Ishikawa (cell line): ENCODE data around the gene AP3S1.

Experiments
- CEBPB ChIP-seq: IDR thresholded peaks from 2 replicates; pipeline ENCODE4 v1.6.1; 2012
- CREB1 ChIP-seq: IDR thresholded peaks from 2 replicates; pipeline ENCODE4 v1.6.1; 2012; ENCODE audit warnings: low read depth
- EGR1 ChIP-seq: IDR thresholded peaks from 2 replicates; pipeline ENCODE4 v1.6.1; 2012
- EP300 ChIP-seq: IDR thresholded peaks from 2 replicates; pipeline ENCODE4 v1.6.1; 2012; ENCODE audit warnings: borderline replicate concordance
- FOXM1 ChIP-seq: IDR thresholded peaks from 2 replicates; pipeline ENCODE4 v1.6.1; 2012; ENCODE audit warnings: low read depth, borderline replicate concordance
- MAX ChIP-seq: IDR thresholded peaks from 2 replicates; pipeline ENCODE4 v1.6.1; 2012
- NFIC ChIP-seq: IDR thresholded peaks from 2 replicates; pipeline ENCODE4 v1.6.1; 2012
- RAD21 ChIP-seq: IDR thresholded peaks from 2 replicates; pipeline ENCODE4 v1.6.1; 2012; ENCODE audit warnings: low read depth
- REST ChIP-seq: IDR thresholded peaks from 2 replicates; pipeline ENCODE4 v1.6.1; 2012; ENCODE audit warnings: low read depth, mild to moderate bottlenecking
- TAF1 ChIP-seq: IDR thresholded peaks from 2 replicates; pipeline ENCODE4 v1.6.1; 2012; ENCODE audit warnings: low read depth, mild to moderate bottlenecking
- TCF12 ChIP-seq: IDR thresholded peaks from 2 replicates; pipeline ENCODE4 v1.6.1; 2012; ENCODE audit warnings: low read depth
- TEAD4 ChIP-seq: IDR thresholded peaks from 2 replicates; pipeline ENCODE4 v1.6.1; 2012
- USF1 ChIP-seq: IDR thresholded peaks from 2 replicates; pipeline ENCODE4 v1.6.1; 2012
- YY1 ChIP-seq: IDR thresholded peaks from 2 replicates; pipeline ENCODE4 v1.6.1; 2012; ENCODE audit warnings: low read depth
- ZBTB7A ChIP-seq: IDR thresholded peaks from 2 replicates; pipeline ENCODE4 v1.6.1; 2012; ENCODE audit warnings: low read depth

Gene AP3S1

GRCh38 chr5:115841382-115842088, at the start of gene AP3S1, which contains the start of gene ATG12:
TSS of gene AP3S1 (plus strand) at chr5:115841935. CDS start at chr5:115842038, 103 bp downstream.
TSS of gene ATG12 (minus strand) at chr5:115841565. CDS start at chr5:115841552, 13 bp downstream.
- peak; percentile 92 for TF ChIP-seq MAX
- TF ChIP-seq TCF12: no peak
- peak; percentile 87 for TF ChIP-seq EGR1
- TF ChIP-seq NFIC: no peak
- TF ChIP-seq CREB1: peak; percentile 27; the same call in 1 of the 2 replicates
- peak; percentile 99 for TF ChIP-seq TAF1
- TF ChIP-seq EP300: no peak
- TF ChIP-seq FOXM1: no peak
- TF ChIP-seq USF1: peak; percentile 50
- TF ChIP-seq TEAD4: peak; percentile 16; the same call in 1 of the 2 replicates
- no peak for TF ChIP-seq RAD21
- no peak; the same call in 1 of the 2 replicates for TF ChIP-seq CEBPB
- peak; percentile 96 for TF ChIP-seq YY1

- TF ChIP-seq EP300: no peak
- no peak for TF ChIP-seq CREB1
- TF ChIP-seq TAF1: no peak
- TF ChIP-seq MAX: no peak
- TF ChIP-seq CEBPB: no peak
- no peak for TF ChIP-seq USF1
- TF ChIP-seq YY1: no peak
- TF ChIP-seq FOXM1: no peak
- TF ChIP-seq REST: no peak
- no peak for TF ChIP-seq TCF12
- TF ChIP-seq NFIC: no peak
- no peak for TF ChIP-seq TEAD4
- TF ChIP-seq RAD21: no peak
- TF ChIP-seq EGR1: no peak
- TF ChIP-seq ZBTB7A: no peak
These were observed 46.0 kb upstream of the AP3S1 start for GRCh38 chr5:115795700-115796099.

GRCh38 chr5:115796656-115797055, 45.1 kb upstream of the AP3S1 start:
- TF ChIP-seq TAF1 (no peak), EP300 (no peak), NFIC (no peak), EGR1 (no peak), TEAD4 (no peak), CREB1 (no peak), REST (no peak), TCF12 (no peak), RAD21 (no peak), CEBPB (no peak), FOXM1 (no peak), YY1 (no peak), MAX (no peak), USF1 (no peak), ZBTB7A (no peak)

GRCh38 chr5:115798252-115798651, 43.5 kb upstream of the AP3S1 start:
- TF ChIP-seq EGR1 (no peak), ZBTB7A (no peak), USF1 (no peak), FOXM1 (no peak), YY1 (no peak), RAD21 (no peak), CEBPB (no peak), EP300 (no peak), TAF1 (no peak), TCF12 (no peak), NFIC (no peak), REST (no peak), CREB1 (no peak), TEAD4 (no peak), MAX (no peak)
